NCI-H82 treated with DMSO at 0.1 percent for 48 hours (cell line): ENCODE data around the gene DGKB.
A peak's percentile ranks its signal among the peaks of the same experiment; 100 is the strongest.

Experiments used
- DNase-seq: peaks from one replicate; lab custom pipeline; 2025; ENCODE audit not compliant: unreplicated experiment; lab: John Stamatoyannopoulos, UW

DGKB gene

DNA sequence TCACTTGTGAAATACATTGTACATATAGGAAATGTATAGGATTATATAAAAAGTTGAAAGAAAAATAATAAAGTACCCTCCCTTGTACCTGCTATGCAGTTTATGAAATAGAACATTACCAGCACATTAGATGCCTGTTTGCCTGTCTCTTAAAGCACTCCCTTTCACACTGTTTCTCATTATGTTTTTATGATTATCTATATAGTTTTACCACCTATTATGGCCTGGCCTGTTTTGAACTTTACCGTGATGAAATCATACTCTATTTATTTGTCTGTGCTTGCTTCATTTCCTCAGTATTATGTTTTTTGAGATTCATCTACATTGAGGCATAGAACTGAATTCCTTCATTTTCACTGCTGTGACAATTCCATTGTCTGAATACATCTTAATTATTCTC is 41.1 kb downstream of the DGKB start:
- no peak for DNase-seq

DNA sequence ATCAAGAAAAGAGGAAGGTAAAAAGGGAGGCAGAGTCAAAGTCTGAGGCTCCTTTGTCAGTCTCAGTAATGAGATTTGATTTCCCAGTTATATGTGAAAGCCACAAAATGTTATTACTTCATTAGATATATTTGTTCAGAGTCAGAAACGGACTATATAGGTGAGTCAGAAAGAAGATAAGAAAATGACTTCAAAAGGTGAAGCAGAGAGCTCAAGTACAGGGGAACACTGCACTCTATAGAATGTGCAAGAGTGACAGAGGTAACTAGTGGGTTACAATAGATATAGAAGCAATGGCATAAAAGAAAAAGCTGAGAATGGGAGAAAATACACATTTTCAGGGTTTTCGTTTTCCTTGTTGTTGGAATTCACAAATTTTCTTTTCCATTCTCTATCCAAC is 43.3 kb downstream of the DGKB start:
- no peak for DNase-seq

DNA sequence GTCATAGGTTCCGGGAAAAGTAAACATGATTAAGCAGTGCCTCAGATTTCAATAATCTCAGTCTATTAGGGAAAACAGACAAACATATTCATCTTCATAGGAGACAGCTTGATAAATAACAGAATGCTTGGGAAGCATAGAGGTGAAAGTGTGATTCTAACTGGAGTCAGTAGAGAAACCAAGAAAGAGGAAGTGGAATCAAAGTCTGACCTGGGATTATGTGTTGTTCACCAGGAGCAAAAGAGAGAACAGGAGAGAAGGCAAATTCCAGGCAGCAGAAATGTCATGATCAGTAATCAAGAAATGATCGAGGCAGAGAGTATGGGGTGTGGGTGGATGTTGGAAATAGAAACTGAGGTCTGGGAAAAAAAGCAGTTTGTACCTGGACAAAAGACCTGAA is 43.7 kb downstream of the DGKB start:
- no peak for DNase-seq

DNA sequence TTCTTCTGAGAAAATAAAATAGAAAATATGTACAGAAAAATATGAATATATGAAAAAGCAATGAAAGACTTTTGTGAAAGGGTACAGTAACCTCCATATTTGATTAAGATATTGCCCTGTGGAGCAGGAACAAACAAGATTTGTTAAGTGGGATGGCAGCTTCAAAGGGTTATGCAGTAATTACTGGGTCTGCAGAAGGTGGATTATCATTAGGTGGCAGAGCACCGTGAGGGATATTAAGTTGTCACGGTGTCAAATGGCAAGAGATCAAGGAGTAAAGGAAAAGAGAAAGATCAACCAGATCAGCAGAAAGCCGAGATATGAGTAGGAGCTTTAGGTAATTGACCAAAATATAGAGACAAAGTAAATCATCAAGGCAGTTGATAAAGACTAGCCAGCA is 44.1 kb downstream of the DGKB start:
- peak; percentile 88 for DNase-seq

DNA sequence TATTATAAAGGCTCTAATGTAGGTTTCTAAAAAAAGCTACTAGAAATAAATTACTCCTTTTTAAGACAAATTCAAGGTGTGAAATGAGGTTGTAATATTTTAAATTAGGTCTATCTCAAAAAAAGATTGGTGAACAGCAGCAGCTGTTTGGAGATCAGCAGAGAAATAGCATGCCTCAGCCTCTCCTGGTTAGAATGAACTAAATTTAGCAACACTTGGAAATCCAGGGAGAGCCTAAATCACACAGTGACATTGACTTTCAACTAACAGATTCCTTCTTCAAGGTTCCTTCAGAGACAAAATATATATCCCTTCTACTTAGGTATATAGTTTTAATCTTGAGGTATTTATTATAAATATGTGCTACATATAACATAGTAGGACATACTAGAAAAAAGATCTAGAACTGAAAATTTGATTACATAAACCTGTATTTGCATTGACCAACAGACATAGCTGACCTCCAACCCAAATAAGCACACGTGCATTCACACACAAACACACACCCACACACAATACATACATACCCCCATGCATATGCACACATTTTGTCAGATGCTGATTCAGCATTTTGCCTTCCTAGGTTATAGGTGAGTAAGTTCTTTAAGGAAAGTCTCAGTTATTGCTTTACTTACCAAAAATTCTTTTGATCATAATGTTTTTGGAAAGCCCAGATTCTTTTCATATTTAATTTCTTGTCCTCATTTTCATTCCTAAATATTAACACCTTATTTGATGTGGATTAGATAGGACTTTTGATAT is 47.3 kb downstream of the DGKB start:
- no peak for DNase-seq

DNA sequence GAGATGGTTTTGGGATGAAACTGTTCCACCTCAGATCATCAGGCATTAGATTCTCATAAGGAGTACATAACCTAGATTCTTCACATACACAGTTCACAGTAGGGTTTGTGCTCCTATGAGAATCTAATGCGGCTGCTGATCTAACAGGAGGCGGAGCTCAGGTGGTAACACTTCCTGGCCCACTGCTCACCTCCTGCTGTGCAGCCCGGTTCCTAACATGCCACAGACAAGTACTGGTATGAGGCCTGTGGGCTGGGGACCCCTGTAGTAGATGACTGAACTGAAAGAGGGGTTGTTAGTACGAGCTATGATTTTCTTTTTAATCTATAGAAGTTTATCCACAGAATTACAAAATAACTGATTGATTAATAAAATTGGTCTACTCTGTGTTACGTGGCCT is 48.1 kb downstream of the DGKB start:
- no peak for DNase-seq

DNA sequence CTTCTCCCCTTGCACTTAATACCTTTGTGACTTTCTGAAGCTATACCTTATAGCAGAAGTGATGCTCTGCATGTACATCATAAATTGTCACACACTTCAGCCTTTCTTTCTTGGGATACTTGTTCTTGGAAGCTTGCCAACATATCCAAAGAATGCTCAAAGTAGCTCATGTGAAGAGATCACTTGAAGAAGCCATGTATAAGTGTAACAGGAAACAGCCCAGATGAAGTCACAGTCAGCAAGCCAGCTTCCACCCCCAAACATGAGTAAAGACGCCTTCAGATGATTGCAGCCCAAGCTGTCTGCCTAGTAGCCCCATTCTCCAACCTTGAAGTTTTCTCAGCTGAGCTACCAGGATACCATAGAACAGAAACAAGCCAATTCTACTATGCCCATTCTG is 50.9 kb downstream of the DGKB start:
- DNase-seq = no peak

DNA sequence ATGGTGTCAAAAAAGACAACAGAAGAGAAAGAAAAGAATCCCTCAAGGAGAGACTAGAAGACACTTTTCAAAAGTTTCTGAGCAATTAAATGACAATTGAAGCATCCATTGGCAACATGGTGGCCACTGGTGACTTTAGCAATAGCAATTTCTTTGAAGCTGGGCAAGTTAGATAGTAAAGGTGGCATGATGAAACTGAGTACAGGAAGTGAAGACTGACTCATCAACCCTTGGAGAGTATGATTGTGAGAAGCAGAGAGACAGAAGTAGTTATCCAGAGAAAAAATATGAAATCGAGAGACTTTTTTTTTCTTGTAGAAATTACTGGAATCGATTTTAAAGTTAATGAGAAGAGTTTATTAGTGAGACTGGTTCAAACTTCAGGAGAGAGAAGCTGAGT is 52.5 kb downstream of the DGKB start:
- DNase-seq = no peak

DNA sequence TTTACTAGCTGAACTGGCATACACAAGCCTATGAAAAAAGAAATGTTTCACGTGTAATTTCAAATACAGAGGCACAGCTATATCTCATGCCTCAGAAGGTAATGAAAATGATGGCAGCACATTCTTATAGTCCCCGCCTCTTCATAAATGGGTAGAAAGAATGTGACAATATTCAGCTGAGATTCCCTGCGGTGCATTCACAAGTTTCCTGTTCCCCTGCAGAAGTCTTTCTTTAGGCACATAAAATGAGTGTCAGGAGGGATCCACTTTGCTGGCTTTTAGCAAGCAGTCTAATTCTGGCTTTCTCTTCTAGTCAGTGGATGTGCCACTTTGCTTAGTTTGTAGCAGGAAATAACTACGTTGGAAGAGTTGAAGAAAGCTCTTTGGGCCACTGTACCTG is 56.1 kb downstream of the DGKB start:
- no peak for DNase-seq

DNA sequence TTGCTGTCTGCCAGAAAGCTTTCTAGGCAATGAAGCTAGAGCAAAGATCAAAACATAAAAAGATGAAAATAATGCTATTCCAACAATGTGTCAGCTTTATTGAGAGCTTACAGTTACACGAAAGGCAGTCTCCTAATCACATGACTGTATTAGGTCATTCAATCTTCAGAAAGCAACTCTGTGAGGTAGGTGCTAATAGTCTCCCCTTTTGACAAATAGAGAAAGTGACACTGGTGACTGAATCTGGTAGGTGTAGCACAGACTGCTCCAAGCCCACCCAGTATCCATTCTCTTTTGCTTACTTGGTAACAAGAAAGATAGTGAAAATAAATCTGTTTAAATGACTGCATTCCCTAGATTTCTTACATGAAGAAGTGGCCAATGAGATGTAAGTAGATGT is 58.8 kb downstream of the DGKB start:
- DNase-seq = no peak

DNA sequence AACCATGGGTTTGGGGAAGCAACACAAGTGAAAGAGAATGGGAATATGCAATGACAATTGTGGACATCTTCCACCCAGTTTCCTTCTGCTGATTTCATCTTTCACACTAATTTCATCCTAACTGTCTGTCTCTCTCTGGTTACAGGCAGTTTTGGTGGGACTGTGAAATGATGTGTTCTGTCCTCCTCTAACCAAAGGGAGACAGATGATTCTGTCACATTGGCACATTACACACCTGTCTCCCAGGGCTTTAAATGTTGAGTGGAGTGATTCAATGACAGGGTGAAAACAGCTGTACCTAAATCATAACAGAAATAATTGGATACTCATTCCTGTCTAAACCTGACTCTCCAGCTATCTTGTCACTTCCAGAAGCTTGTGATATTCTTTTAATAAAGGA is 60.0 kb downstream of the DGKB start:
- peak; percentile 26 for DNase-seq

DNA sequence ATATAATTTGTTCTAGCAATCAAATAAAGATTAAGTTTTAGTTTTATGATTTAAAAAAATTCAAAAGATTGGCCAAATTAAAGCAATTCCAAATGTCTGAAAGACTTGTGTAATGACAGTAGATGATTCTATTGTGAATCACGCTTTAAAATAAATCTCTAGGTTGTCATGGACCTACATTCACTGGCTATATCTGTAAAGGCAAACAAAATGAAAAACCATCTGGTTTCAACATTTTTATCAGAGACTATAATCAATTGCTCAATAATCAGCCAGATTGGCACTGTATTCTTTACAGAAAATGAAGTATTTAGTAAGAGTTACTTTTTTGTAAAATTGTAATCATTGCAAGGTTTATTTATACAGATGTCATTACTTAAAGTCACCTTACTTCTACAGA is 60.7 kb downstream of the DGKB start:
- DNase-seq = no peak

DNA sequence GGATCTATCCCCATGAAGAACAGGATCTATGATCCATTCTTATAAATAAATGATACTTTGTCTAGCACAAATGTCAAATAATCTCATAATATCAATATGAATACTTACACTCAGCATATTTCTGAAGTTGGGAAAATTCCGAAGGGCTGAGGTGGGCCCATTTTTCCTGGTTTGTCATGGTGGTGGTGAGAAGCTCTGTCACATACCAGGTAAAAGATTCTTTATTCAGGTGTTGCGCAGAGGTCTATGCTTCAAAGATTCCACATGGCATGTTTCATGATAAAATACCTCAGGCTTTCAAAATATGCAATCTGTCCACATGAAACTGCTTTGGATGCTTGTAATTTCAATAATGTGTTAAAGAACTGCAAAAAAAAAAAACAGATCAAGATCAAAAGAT is 61.5 kb downstream of the DGKB start:
- no peak for DNase-seq

DNA sequence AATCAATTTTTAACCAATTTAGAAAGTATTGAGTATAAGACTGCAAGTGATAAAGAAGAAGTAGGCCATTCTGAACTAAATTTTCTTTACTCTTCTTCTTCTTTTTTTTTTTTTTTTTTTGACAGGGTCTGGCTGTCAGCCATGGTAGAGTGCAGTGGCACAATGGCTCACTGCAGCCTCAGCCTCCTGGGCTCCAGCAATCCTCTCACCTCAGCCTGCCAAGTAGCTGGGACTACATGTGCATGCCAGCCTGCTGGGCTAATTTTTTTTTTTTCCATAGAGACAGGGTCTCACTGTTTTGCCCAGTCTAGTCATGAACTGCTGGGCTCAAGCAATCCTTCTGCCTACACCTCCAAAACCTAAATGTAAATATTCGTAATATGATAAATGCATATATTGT is 63.2 kb downstream of the DGKB start:
- DNase-seq = no peak

DNA sequence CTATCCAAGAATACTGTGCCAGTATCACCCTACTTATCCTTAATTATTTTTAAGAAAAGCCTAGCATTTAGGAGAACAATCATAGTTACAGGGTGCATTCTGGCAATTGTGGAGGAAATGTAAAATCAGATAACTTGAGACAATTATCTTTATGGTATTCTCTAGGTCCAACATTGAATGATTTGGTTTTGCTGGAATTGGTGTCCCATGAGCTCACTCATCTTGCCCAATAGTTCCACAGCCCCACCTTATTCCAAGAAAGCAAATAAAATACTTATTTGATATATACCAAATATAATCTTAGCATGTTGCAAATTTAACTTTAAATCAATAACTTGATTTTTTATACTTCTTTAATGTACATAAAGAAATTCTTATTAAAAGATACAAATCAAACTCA is 65.3 kb downstream of the DGKB start:
- DNase-seq = no peak

DNA sequence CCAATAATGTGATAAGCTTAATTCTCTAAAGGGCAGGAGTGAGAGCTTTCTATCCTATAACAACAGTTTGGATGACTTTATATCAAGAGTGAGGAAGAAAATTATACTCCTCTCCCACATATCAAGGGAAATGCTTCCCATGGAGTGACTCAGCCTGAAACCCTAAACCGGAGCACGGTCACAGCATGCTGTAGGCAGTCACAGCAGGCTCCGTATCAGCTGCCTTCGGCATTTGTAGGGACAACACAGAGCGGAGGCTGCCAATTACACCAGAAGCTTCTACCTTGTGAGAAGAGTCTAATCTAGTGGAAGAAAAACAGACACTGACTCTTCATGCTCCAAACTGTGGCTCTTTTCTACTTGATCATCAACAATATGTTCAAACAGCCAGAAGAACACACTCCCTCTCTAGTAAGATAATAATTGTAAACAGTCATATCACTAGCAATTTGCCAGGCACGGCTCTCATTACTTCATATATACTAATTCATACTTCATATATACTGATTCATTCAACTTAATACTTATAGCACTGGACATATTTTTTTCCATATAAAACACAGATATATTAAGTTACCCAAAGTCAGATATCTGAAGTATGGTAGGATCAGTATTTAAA is 65.9 kb downstream of the DGKB start:
- no peak for DNase-seq

DNA sequence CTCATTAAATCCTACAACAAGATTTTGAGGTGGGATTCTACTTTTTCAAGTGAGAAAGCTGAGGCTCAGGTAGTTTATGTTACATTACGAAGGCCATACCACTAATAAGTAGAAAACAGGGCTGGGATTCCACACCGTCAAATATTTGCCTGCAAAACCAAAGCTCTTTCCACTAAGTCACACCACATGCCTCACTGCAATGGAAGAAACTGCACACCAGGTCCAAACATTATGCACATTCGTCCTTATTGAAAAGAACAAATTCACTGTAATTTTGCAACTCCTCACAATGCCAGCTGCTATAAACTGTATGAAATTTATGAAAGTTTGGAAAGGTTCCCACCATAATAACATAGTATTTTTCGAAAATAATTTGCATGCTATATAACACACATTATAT is 66.5 kb downstream of the DGKB start:
- no peak for DNase-seq

DNA sequence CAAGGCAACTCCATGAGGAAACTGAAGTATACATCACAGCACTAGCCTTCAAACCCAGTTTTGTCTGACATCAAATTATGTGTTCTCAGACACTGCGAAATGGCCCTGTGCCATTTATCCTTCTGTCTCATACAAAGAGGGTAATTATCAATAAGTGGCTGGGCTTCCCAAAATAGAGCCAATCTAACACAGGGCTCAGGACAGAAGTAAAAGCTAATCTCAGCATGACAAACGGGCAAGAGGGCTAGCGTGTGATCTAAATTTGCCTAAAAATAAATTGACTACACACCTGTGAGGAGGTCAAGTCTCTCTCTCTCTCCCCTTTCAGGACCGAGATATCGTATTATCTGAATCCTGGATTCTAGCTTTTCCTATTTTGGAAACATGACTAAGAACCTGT is 67.2 kb downstream of the DGKB start:
- DNase-seq = no peak

DNA sequence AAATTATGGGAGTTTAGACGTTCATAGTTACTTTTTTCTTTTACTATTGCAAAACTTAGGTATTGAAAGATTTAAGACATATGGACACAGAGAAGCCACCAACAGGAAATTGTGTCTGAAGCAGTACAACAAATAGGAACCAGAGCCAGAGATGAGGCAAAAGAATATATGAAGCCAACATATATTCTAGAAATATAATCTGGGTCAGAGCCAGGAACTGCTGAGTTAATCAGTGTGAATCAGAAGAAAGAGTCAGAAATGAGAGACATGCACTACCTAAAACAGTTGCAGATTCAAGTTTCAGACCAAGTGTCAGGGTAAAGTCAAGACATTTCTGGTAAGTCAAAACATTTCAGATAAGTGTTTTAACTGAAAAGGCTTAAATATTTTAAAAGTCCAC is 67.7 kb downstream of the DGKB start:
- DNase-seq = no peak

DNA sequence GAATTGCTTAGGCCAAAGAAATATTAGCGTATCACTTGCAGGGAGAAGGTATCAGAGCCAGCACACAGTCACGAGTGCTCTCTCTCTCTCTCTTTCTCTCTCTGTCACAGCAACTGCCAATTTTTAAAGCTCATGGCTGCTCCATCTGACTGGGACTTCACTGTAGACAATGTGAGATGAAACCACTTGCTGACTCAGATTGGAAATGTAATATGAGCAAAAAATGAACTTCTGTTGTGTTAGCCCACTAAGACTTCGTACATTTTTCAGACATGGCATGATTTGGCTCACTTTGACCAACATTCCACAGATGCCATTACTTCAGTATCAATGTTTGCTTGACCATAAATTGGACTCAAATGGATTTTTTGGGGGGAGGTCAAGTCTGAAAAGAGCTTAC is 68.1 kb downstream of the DGKB start:
- no peak for DNase-seq

DNA sequence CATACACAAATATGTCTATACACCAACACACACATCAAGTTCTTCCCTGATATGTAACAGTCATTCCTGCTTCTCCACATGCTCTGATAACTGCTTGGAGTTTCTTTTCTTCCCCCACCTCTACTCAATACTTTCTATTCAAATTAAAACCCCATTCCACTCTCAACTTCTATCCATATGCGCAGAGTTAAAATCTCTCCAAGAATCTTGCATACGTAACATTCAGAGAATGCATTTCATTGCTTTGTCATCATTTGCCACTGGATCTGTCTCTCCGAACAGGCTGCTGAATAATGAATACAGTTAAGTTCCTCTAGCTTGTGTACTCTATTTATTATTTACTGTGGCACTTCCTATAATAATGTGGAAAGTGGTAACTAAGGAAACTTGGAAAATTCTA is 68.8 kb downstream of the DGKB start:
- no peak for DNase-seq

DNA sequence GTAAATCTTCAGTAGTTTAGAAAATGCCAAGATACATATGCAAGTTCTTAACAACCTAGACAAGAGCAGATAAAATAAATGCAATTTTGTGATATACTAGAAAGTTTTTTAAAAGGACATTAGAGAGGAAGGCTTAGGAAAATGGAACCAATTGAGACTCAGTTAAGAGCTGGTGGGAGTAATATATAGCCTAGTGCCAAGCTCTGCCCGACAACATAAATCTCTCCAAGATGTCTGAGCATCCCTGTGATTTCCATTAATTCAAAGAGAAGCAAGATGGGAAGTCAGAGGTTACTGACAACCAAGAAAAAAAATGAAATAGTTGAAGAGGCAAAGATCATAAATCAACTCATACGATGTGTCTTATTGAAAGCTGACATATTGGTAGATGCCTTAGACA is 74.5 kb downstream of the DGKB start:
- DNase-seq = no peak

DNA sequence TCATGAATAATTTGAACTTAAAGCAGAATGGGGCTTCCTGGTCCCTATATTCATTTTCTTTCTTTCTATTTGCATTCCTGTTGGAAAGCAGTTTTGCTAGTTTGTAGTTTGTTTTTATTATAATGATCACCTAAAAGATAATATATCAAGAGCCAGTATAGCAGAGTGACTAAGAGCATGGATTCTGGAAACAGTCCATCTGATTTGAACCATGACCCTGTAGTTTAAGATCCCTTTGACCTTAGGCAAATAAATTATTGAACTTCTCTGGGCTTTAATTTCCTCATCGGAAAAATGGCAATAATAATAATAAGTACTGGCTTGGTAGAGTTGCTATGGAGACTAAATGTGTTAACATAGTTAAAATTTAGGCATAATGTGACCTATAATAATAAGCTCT is 76.1 kb downstream of the DGKB start:
- DNase-seq = no peak
